GM18519 (cell line): ENCODE measurements around the gene MIER2.

Source experiments
- ATAC-seq: cut with Tn5 transposase; IDR thresholded peaks from one replicate; pipeline ENCODE4 v1.9.1; 2021; ENCODE audit warnings: mild to moderate bottlenecking, moderate library complexity; ENCODE audit not compliant: unreplicated experiment, low FRiP score

MIER2 gene

DNA sequence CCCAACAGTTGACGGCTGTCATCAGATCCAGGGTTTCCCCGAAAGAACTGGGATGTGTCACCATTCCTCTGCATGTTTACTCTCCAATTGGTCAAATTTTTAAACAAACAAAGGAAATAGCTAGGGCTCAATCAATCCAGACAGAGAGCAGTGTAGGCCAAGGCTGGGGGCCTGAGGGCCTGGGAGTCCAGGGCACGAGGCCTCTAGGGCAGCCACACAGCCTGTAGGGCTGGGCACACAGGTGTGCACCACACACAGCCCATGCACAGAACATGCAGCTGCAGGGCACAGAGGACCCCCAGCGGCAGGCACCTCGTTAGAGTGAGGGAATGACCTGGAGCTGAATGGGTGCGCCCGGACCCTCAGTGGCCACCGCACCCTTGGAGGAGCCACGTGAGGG is 9.5 kb downstream of the MIER2 start:
- no peak for ATAC-seq

DNA sequence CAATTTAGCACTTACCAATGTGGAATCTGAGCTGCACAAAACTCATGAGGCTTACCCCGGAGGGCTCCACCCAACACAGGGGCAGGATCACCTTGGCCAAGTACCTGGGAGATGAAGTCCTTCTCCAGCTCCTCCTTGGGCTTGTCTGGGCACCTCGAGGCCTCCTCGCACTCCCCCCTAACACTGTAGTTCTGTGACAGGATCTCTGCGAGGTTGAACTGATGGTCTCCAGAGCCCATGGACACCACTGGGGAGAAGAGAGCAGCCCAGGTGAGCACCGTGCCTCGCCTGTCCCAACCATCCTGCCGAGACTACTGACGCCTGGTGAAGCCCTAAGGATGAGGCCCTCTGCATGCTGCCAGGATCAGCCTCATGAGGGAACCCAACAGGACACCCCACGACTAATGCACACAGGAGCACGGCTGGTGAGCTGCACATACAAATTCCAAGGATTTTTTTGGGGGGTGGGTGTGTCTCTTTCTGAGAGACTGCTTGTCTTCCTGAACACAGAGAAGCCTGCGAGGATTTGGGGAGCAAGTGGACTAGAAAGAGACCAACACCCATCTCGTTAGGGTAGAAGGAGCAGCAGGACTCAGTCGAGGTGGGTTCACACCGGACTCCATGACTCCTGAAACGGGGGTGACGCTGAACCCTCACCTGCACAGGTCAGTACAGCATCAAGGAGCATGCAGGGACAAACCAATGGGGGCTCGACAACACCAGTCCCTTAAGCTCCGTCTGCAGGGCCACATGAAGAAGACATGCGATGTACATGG is 10.1 kb downstream of the MIER2 start:
- ATAC-seq: no peak

DNA sequence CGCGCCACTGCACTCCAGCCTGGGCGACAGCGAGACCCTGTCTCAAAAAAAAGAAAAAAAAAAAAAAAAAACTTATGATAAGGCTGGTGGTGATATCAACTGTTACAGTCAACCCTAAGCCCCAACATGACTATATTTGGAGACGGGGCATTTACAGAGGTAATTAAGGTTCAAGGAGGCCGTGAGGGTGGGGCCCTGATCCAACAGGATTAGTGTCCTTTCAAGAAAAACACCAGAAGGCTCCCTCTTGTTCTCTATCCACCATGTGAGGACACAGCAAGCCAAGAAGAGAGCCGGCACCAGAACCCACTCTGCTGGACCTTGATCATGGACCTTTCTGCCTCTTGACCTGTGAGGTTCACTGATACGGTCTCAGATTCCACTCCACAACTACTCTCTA is 14.1 kb downstream of the MIER2 start:
- ATAC-seq: no peak

GRCh38 chr19:329876-330275 is 14.7 kb downstream of the MIER2 start:
- no peak for ATAC-seq

DNA sequence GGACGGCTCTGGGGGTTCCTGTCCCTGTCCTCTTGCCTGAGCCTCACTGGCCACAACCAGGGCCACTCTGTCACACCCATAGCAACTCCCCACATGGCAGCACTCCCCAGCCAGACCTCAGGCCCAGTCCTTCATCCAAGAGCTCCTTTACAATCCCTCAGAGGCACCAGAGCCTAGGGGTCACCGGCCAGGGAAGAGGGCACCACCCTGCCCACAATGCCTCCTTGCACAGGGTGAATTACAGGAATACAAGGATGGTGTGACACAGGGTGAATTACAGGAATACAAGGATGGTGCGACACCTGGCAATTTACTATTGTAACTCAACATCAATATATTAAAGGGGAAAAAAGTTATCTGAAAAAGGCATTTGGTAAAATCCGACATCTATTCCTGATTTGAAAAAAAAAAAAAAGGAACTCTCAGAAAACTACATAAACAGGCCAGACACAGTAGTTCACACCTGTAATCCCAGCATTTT is 16.5 kb downstream of the MIER2 start:
- no peak for ATAC-seq

DNA sequence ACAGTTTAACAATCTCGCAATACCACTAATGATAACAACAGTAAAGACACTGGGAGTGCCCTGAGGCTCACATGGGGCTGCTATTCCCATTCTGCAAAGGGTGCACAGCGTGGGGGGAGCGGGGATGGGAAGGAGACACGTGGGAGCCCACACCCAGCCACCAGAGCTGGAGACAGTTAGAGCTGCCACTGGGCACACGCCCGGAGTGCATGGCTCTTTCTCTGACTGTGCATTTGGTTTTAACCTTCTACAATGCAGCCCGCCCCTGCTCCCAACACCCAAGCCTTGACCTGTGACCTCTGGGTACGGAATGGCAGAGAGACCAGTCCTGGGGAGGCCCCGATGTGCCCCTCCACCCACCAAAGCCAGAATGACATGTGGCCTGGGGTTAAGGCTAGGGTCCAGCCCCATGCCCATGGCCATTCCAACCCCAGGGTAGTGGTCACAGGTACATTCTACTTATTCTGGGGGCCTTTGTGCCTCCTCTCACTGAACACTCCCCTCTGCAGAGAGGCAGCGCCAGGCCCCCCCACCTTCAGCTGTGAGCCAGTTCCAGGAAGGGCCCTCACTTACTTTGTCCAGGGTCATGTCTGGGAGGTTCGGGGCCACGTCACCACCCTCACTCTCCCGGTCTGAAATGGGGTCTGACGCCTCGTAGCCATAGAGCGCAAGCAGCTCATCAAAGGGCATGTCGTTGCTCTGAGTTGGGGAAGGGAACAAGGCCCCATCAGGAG is 17.1 kb downstream of the MIER2 start:
- no peak for ATAC-seq

GRCh38 chr19:326871-327270 is 17.7 kb downstream of the MIER2 start:
- no peak for ATAC-seq

DNA sequence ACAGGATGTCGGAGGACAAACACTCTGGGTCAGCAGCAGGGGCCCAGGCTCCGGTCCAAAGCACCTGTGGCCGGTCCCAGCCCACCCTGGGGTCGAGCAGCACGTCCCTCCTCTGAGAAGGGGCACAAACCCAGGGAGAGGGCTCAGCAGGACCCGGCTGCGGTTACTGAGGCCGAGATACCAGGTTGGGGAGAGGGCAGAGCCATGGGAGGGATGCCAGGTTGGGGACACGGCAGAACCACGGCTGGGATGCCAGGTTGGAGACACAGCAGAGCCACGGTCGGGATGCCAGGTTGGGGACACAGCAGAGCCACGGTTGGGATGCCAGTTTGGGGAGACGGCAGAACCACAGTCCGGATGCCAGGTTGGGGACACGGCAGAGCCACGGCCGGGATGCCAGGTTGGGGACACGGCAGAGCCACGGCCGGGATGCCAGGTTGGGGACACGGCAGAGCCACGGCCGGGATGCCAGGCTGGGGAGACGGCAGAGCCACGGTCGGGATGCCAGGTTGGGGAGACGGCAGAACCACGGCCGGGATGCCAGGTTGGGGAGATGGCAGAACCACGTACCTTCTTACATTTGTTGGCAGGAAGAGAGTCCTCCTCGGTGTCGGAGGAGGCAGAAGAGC is 18.5 kb downstream of the MIER2 start:
- no peak for ATAC-seq

DNA sequence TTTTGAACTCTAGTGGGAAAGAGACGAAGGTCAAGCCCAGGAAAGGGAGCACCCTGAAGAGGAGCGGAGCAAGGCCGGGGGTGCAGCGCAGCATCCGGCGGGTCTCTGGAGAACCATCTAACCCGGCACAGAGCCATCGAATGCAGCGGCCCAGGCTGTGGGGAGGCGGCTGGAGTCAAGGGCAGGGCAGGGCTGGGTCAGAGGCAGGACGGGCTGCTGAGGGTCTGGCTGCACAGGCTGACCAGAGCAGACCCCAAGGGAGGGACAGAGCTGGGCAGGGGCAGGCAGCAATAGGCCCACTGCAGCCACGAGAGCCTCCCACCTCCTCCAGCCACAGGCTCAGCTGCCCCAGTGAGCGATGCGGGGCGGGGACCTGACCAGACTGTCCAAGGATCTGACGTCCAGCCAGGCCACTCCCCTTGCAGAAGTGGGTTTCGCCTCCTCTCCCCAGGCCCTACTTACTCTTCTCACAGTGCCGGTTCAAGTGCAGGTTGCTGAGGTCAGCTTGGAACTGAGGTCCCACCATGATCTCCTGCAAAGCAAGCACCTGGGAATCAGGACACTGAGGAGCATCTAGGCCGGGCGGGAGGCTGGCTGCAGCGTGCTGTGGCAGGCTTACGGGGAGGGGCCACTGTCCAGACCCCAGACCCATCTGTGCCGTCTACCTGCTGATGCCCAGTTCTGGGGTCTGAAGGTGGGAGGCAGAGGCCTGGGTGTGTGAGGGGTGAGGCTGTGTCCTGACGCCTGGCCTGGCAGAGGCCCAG is 19.2 kb downstream of the MIER2 start:
- no peak for ATAC-seq

- ATAC-seq: no peak
Measured at GRCh38 chr19:324716-325115, 19.9 kb downstream of the MIER2 start.

GRCh38 chr19:322616-323015 is 22.0 kb downstream of the MIER2 start:
- ATAC-seq: no peak

DNA sequence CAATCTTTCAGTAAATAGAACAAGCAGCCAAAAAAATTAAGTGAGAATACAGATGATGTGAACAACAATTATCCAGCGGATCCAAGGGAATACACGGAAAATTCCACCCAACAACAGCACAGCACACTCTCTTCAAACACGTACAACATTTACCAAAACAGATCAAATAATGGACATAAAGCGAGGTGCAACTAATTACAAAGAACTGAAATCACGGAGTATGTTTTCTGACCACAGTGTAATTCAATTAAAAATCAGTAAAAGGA is 26.2 kb downstream of the MIER2 start:
- no peak for ATAC-seq

GRCh38 chr19:317710-318508 is 26.7 kb downstream of the MIER2 start:
- no peak for ATAC-seq

DNA sequence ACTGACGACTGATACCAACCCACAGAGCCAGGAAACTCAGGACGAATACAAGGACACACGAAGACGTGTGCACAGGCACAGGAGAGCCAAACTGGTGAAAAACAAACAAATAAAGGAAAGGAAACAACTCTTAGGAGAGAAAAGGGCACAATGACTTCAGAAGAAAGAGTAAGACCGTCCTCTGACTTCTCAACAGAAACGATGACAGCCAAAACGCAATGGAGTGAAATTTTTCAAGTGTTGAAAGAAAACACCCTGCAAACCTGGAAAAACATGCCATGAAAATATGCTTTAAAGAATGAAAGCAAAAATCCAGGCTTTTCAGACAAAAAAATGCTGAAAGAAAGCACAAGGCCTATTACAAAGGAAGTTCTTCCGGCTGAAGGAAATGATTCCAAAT is 28.8 kb downstream of the MIER2 start:
- no peak for ATAC-seq

DNA sequence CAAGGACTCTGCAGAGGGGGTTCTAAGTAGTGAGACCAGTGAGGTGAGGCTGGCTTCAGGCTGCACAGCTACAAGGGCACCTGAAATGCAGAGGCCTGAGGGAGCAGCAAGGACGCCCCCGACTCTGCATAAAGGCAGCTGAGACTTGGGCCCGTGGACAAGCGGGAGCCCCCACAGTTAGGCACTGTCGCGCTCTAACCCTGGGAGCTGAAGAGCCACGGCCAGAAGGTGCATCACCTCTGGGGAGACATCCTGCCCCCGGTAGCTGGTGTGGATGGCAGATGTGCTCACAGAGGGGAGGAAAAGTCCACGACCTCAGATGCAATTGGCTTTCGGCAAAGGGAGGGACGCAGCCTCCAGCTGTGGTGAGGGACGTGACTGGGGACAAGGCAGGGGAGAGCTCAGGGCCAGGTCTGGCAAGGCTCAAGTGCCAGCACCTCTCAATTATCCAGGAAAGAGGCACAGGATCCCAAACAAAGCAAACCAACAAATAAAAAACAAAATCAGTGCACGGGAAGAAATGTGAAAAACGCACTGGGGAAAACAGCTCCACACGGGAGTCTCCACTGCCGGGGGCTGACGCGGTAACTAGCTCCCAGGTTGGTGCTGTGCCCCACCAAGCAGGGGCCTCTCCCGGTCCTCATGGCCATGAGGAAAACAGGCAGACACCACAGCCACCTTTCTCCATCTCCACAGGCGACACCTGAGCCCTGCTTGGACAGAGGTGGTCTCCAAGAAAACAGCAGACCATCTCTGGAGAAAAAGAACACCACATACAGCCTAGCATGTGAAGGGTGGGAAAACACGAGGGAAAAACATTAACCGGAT is 30.4 kb downstream of the MIER2 start:
- no peak for ATAC-seq

GRCh38 chr19:313169-313987 is 31.2 kb downstream of the MIER2 start:
- no peak for ATAC-seq

DNA sequence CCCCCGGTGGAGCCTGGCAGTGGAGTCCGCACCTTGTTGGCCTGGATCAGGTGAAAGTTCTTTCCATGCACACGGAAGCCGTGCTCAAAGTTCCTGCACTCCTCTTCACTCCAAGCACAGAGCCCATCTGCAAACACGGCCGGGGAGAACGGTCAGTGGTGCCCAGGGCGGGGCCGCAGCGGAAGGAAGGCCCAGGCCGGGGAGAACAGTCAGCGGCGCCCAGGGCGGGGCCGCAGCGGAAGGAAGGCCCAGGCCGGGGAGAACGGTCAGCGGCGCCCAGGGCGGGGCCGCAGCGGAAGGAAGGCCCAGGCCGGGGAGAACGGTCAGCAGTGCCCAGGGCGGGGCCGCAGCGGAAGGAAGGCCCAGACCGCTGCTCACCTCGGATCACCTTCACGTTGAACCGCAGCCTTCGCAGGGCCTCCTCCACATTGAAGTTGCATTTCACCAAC is 32.8 kb downstream of the MIER2 start:
- no peak for ATAC-seq

- ATAC-seq: no peak
Measured at GRCh38 chr19:310781-311496, 33.7 kb downstream of the MIER2 start.
